NCI-H146 treated with DMSO at 0.1 percent for 48 hours (cell line): Measurements from ENCODE around the gene PLCE1.
"Not testable (repeated sequence)": the region's sequence is repeated elsewhere in the genome, so short reads cannot be mapped to it uniquely, and the experiment has no call there.

Source experiments
- DNase-seq: peaks from one replicate; lab custom pipeline; 2025; ENCODE audit not compliant: unreplicated experiment; lab: John Stamatoyannopoulos, UW

The PLCE1 gene

GRCh38 chr10:93993782-93994437 lies at the start of gene PLCE1:
PLCE1 (plus strand) TSS chr10:93993931; CDS start chr10:94031047, 37,116 bp downstream.
- DNase-seq: peak; percentile 68

- DNase-seq: no peak
Measured at GRCh38 chr10:93945819-93946218, 47.9 kb upstream of the PLCE1 start.

- no peak for DNase-seq
Measured at GRCh38 chr10:93947055-93947454, 46.7 kb upstream of the PLCE1 start.

- no peak for DNase-seq
Measured at GRCh38 chr10:93947524-93947923, 46.2 kb upstream of the PLCE1 start.

- DNase-seq: no peak
Measured at GRCh38 chr10:93951905-93952304, 41.8 kb upstream of the PLCE1 start.

GRCh38 chr10:93954299-93954698 lies 39.4 kb upstream of the PLCE1 start:
- DNase-seq: no peak

- DNase-seq: no peak
Measured at GRCh38 chr10:93954726-93955363, 38.9 kb upstream of the PLCE1 start.

- DNase-seq: no peak
Measured at GRCh38 chr10:93958834-93959233, 34.9 kb upstream of the PLCE1 start.

- DNase-seq: not testable (repeated sequence)
Measured at GRCh38 chr10:93960988-93961387, 32.7 kb upstream of the PLCE1 start.

GRCh38 chr10:93962973-93963372 lies 30.8 kb upstream of the PLCE1 start:
- DNase-seq: no peak

- no peak for DNase-seq
Measured at GRCh38 chr10:93963434-93963833, 30.3 kb upstream of the PLCE1 start.

- DNase-seq: no peak
Measured at GRCh38 chr10:93965911-93966310, 27.8 kb upstream of the PLCE1 start.

- DNase-seq: no peak
Measured at GRCh38 chr10:93967756-93968155, 26.0 kb upstream of the PLCE1 start.

GRCh38 chr10:93968540-93968945 lies 25.2 kb upstream of the PLCE1 start:
- no peak for DNase-seq

GRCh38 chr10:93970433-93971010 lies 23.2 kb upstream of the PLCE1 start:
- DNase-seq: not testable (repeated sequence)

- no peak for DNase-seq
Measured at GRCh38 chr10:93973748-93974445, 19.8 kb upstream of the PLCE1 start.

GRCh38 chr10:93977442-93977841 lies 16.3 kb upstream of the PLCE1 start:
- DNase-seq: no peak

GRCh38 chr10:93980486-93980885 lies 13.2 kb upstream of the PLCE1 start:
- no peak for DNase-seq

- DNase-seq: no peak
Measured at GRCh38 chr10:93991114-93991513, 2.6 kb upstream of the PLCE1 start.

GRCh38 chr10:93991596-93992284 lies 2.0 kb upstream of the PLCE1 start:
- DNase-seq: no peak

GRCh38 chr10:93992400-93993030 lies 1.2 kb upstream of the PLCE1 start:
- DNase-seq: no peak
